NCI-H2196 treated with DMSO at 0.1 percent for 48 hours (cell line): Measurements from ENCODE around the gene LCP2.

Experiments used
- DNase-seq: peaks from one replicate; lab custom pipeline; 2025; ENCODE audit not compliant: unreplicated experiment; lab: John Stamatoyannopoulos, UW

Gene LCP2

GRCh38 chr5:170297589-170298462 lies at the start of gene LCP2:
Gene LCP2 (minus strand): TSS chr5:170297777. CDS start chr5:170297611, 166 bp downstream.
- no peak for DNase-seq

GRCh38 chr5:170347022-170347567 lies 49.5 kb upstream of the LCP2 start:
- no peak for DNase-seq

- DNase-seq: no peak
Measured at GRCh38 chr5:170345971-170346370, 48.4 kb upstream of the LCP2 start.

- no peak for DNase-seq
Measured at GRCh38 chr5:170343177-170343576, 45.6 kb upstream of the LCP2 start.

- no peak for DNase-seq
Measured at GRCh38 chr5:170342153-170342725, 44.7 kb upstream of the LCP2 start.

- DNase-seq: no peak
Measured at GRCh38 chr5:170341545-170341944, 44.0 kb upstream of the LCP2 start.

GRCh38 chr5:170339780-170340167 lies 42.2 kb upstream of the LCP2 start:
- DNase-seq: no peak

GRCh38 chr5:170338933-170339779 lies 41.6 kb upstream of the LCP2 start:
- DNase-seq: no peak

- no peak for DNase-seq
Measured at GRCh38 chr5:170338291-170338690, 40.7 kb upstream of the LCP2 start.

GRCh38 chr5:170337045-170337733 lies 39.6 kb upstream of the LCP2 start:
- DNase-seq: no peak

GRCh38 chr5:170336065-170336464 lies 38.5 kb upstream of the LCP2 start:
- DNase-seq: no peak

GRCh38 chr5:170334626-170335025 lies 37.0 kb upstream of the LCP2 start:
- DNase-seq: no peak

- no peak for DNase-seq
Measured at GRCh38 chr5:170333161-170333910, 35.8 kb upstream of the LCP2 start.

GRCh38 chr5:170332058-170332457 lies 34.5 kb upstream of the LCP2 start:
- DNase-seq: no peak

GRCh38 chr5:170330568-170331054 lies 33.0 kb upstream of the LCP2 start:
- no peak for DNase-seq

- DNase-seq: no peak
Measured at GRCh38 chr5:170329524-170329923, 31.9 kb upstream of the LCP2 start.

GRCh38 chr5:170327829-170328228 lies 30.3 kb upstream of the LCP2 start:
- no peak for DNase-seq

- DNase-seq: no peak
Measured at GRCh38 chr5:170327168-170327567, 29.6 kb upstream of the LCP2 start.

GRCh38 chr5:170319301-170319700 lies 21.7 kb upstream of the LCP2 start:
- no peak for DNase-seq

GRCh38 chr5:170317499-170317898 lies 19.9 kb upstream of the LCP2 start:
- no peak for DNase-seq
